Right cardiac atrium (tissue), 5 donors: ENCODE data around the gene SCG5. TPM values are rescaled to one million over a fixed set of nuclear protein-coding genes. Genes with fewer than 3 reads are reported as not detected.

Experiments
- ATAC-seq, 2 donors: fragments of 200-7000 bp; cut with Tn5 transposase; one replicate each; pipeline versions ENCODE4 v1.8.0 to v1.9.1; 2020; ENCODE audit warnings: moderate library complexity in 2 of 2, mild to moderate bottlenecking in 1 of 2
- DNase-seq, 3 donors: peaks; one replicate each; pipeline ENCODE4 v3.0.0-alpha.2; 2020
- H3K27ac ChIP-seq: one replicate; pipeline ENCODE4 v1.5.1; 2013; ENCODE audit warnings: mild to moderate bottlenecking, low read length, control low read depth, moderate library complexity
- H3K27me3 ChIP-seq: one replicate; pipeline ENCODE4 v1.6.1; 2013; ENCODE audit not compliant: control insufficient read depth, insufficient read depth
- H3K4me1 ChIP-seq: one replicate; pipeline ENCODE4 v1.6.1; 2013; ENCODE audit warnings: low read length; ENCODE audit not compliant: control insufficient read depth, insufficient read depth
- H3K4me3 ChIP-seq: one replicate; pipeline ENCODE4 v1.5.1; 2013; ENCODE audit warnings: low read length, control low read depth
- H3K9me3 ChIP-seq: one replicate; pipeline ENCODE4 v1.6.1; 2013; ENCODE audit warnings: low read length; ENCODE audit not compliant: control insufficient read depth
- WGBS: extraction: QIAGEN DNeasy Blood & Tissue Kit; methylation state at CpG from one replicate; pipeline ENCODE4 v1.1.7; 2013; 5-methylcytosine and 5-hydroxymethylcytosine counted together
- intact Hi-C, 4 donors: fragments of 100-400 bp; cut with DNase I; formaldehyde crosslinking; loops; one replicate each; pipeline versions ENCODE4 v1.11.0 to v1.14.0; 2022 to 2023
- polyA plus RNA-seq: library from polyadenylated mRNA; stranded (reverse); fragments of 200-250 nt; gene quantifications from one replicate; pipeline ENCODE4 v1.2.3, GENCODE V29; 2013
- total RNA-seq, 4 donors: library from RNA; stranded (reverse); fragmentation: NEBNext Ultra II Directional; extraction: Animal tissue kit (Norgen Biotek cat#: 25700); gene quantifications; one replicate each; pipeline ENCODE4 v1.2.1, GENCODE V29; 2021
- donor health status: healthy with polysubstance abuse.
- donor health status: DM: no; HTN: yes; CAD: no.
- donor health status: DM: no; HTN: no; CAD: no.
- donor health status: DM: no; HTN: yes; CAD: no; lungs with severe emphysema.
- donor health status: DM: yes; HTN: yes; CAD: no.

Gene SCG5
- total and polyA plus RNA-seq, 5 donors: 0.37 to 0.68 (median 0.47) TPM; not detected in 1

GRCh38 chr15:32746116-32746857 lies 104.8 kb downstream of the SCG5 start:
- H3K4me1 ChIP-seq: no peaks in the 10 kb centered on the region
- DNase-seq: no peak
- no peak for ATAC-seq
- H3K27ac ChIP-seq: no peak overlapping the region
- intact Hi-C loops: no loop called here
- no peaks in the 10 kb centered on the region for H3K9me3 ChIP-seq
- WGBS: 90% methylated on average over 4 of the region's 4 CpGs
- no peak overlapping the region for H3K4me3 ChIP-seq
- H3K27me3 ChIP-seq: no peaks in the 10 kb centered on the region

Other genes starting within 250 kb of the SCG5 start
- gene GOLGA8K, start 238.4 kb upstream of the SCG5 start, total RNA-seq: 1 to 10 TPM in 1 of 4 donors, under 1 TPM in 2, not detected in 1; 0.31 to 1.5 (median 0.34) TPM
- gene GOLGA8K, start 238.4 kb upstream of the SCG5 start, polyA plus RNA-seq: 0.50 TPM
- 1 to 10 TPM in 2 of 4 donors, under 1 TPM in 2; 0.47 to 2.4 (median 1.2) TPM for gene GOLGA8O, start 186.1 kb upstream of the SCG5 start, total RNA-seq
- 1.00 TPM for gene GOLGA8O, start 186.1 kb upstream of the SCG5 start, polyA plus RNA-seq
- 10 to 100 TPM in 3 of 4 donors, 1 to 10 TPM in 1; 7.5 to 13.9 (median 11.0) TPM for gene GOLGA8N, start 48.3 kb upstream of the SCG5 start, total RNA-seq
- gene GOLGA8N, start 48.3 kb upstream of the SCG5 start, polyA plus RNA-seq: 7.9 TPM
- gene ARHGAP11A, start 26.2 kb upstream of the SCG5 start, total RNA-seq: 1 to 10 TPM; 1.4 to 3.3 (median 2.6) TPM
- 0.54 TPM for gene ARHGAP11A, start 26.2 kb upstream of the SCG5 start, polyA plus RNA-seq
- gene GREM1, start 76.3 kb downstream of the SCG5 start, total RNA-seq: under 1 TPM; 0.20 to 0.56 (median 0.21) TPM
- 0.11 TPM for gene GREM1, start 76.3 kb downstream of the SCG5 start, polyA plus RNA-seq